Fibroblast of pulmonary artery (primary cell): ENCODE data around the gene SERPINE2.

ENCODE experiments used
- DNase-seq: peaks from one replicate; pipeline ENCODE4 v3.0.0-alpha.2; 2010; ENCODE audit warnings: low read depth
- H3K4me3 ChIP-seq: replicated peaks from 2 replicates; pipeline ENCODE4 v1.5.1; 2011; ENCODE audit warnings: low read depth, mild to moderate bottlenecking, control low read depth, low read length, moderate library complexity
- TF ChIP-seq, protein P1 (sequence below): IDR thresholded peaks from 2 replicates; pipeline ENCODE4 v1.5.1; 2011; ENCODE audit warnings: mild to moderate bottlenecking, control low read depth, low read length, inconsistent platforms; ENCODE audit errors: missing control alignments

The SERPINE2 gene

DNA sequence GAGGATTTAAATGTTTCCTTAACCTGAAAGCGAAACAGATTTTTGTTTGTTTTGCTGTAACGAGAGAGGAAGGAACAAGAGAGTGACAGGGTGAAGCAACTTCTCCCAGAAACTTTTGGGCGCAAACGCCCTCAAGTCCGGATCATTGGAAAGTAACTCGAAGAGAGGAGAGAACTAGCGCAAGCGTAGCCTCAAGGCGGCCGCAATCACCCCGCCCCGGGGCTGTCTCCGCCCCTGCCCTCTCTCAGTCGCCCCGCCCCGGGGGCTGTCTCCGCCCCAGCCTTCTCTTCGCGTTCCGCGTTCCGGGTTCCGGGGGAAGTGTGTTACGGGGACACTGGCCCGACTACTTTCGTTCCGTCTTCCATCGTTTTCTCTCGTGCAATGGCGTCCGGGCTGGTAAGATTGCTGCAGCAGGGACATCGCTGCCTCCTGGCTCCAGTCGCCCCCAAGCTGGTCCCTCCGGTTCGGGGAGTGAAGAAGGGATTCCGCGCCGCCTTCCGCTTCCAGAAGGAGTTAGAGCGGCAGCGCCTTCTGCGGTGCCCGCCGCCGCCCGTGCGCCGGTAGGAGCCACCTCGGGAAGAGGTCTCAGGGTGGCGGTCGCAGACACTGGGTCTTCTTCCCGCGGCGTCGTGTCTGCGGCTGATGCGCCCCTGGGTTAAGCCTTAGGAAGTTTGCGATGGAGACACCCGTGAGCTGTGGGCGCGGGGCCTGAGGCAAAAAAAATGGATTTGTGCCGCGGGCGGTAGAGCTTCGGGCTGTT lies 81.8 kb downstream of the SERPINE2 start, which contains the start of gene MRPL44:
Gene MRPL44 (plus strand): TSS at position 372 of the 760 bp plus-strand sequence. CDS start 10 bp downstream, at position 382.
- peak within 1 kb of the TSS; percentile 90 for H3K4me3 ChIP-seq
- peak; percentile 97 for DNase-seq
- TF ChIP-seq, protein P1, sequence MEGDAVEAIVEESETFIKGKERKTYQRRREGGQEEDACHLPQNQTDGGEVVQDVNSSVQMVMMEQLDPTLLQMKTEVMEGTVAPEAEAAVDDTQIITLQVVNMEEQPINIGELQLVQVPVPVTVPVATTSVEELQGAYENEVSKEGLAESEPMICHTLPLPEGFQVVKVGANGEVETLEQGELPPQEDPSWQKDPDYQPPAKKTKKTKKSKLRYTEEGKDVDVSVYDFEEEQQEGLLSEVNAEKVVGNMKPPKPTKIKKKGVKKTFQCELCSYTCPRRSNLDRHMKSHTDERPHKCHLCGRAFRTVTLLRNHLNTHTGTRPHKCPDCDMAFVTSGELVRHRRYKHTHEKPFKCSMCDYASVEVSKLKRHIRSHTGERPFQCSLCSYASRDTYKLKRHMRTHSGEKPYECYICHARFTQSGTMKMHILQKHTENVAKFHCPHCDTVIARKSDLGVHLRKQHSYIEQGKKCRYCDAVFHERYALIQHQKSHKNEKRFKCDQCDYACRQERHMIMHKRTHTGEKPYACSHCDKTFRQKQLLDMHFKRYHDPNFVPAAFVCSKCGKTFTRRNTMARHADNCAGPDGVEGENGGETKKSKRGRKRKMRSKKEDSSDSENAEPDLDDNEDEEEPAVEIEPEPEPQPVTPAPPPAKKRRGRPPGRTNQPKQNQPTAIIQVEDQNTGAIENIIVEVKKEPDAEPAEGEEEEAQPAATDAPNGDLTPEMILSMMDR: no peak

DNA sequence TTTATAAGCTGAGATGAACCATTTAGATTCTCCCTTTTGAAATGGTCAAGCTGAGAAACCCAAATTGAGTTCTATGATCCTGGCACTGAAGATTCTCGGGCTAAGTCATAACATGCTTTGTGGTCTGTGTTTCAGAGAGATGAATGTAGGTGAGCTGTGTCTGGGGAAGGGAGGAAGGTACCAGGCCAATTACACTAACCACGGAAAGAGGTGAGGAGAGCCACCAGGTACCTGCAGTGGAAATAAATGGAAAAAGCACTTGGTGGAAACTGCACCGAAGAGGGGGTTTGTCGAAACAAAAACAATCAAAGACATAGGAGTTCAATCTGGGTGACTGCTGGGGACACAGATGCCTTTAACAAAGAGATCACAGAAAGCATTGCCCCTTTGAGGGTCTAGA lies 82.8 kb downstream of the SERPINE2 start:
- TF ChIP-seq, protein P1: no peak
- H3K4me3 ChIP-seq: no peak overlapping the region
- no peak for DNase-seq

- peak; percentile 91 for DNase-seq
These were observed 84.7 kb downstream of the SERPINE2 start for GRCh38 chr2:223954401-223954800.

GRCh38 chr2:223952280-223952968 lies 86.7 kb downstream of the SERPINE2 start:
- TF ChIP-seq, protein P1: no peak
- no peak for DNase-seq
- no peak overlapping the region for H3K4me3 ChIP-seq

More at GRCh38 chr2:223954401-223954800, 84.7 kb downstream of the SERPINE2 start:
- TF ChIP-seq, protein P1: peak; percentile 2
- H3K4me3 ChIP-seq: no peak overlapping the region

- no peak for DNase-seq
- H3K4me3 ChIP-seq: no peak overlapping the region
- TF ChIP-seq, protein P1: no peak
These were observed 88.4 kb downstream of the SERPINE2 start for GRCh38 chr2:223950448-223951347.

GRCh38 chr2:223949241-223949840 lies 89.7 kb downstream of the SERPINE2 start:
- H3K4me3 ChIP-seq: no peak overlapping the region
- TF ChIP-seq, protein P1: no peak
- DNase-seq: no peak
